ENCODE data around the gene ATL1.
A peak's percentile ranks its signal among the peaks of the same experiment; 100 is the strongest.

The ATL1 gene

GRCh38 chr14:50559990-50560930 lies at the start of gene ATL1:
Gene ATL1, plus strand, starts transcription at chr14:50560145. Its CDS starts 121 bp downstream, at chr14:50560266.
- peak; percentile 88 for DNase-seq

DNA sequence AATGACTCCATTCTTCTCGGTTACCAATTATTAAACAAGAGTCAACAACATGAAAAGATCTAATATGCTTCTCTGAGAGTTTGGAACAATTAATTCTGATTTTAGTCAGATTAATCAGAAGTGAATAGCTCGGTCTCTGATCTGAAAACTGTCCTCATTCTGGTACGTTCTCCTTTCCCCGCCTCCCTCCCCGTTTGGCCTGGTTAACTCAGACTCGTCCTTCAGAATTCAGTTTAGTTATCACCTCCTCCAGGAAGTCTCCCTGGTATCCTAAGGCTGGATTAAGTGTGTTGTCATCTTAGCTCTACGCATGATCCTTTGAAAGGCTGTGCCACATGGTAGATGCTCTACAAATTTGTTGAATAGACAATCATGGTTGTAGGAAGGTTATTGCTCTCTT lies 49.8 kb upstream of the ATL1 start:
- no peak for DNase-seq

GRCh38 chr14:50512463-50512862 lies 47.5 kb upstream of the ATL1 start:
- no peak for DNase-seq

GRCh38 chr14:50516091-50516490 lies 43.9 kb upstream of the ATL1 start:
- DNase-seq = no peak

DNA sequence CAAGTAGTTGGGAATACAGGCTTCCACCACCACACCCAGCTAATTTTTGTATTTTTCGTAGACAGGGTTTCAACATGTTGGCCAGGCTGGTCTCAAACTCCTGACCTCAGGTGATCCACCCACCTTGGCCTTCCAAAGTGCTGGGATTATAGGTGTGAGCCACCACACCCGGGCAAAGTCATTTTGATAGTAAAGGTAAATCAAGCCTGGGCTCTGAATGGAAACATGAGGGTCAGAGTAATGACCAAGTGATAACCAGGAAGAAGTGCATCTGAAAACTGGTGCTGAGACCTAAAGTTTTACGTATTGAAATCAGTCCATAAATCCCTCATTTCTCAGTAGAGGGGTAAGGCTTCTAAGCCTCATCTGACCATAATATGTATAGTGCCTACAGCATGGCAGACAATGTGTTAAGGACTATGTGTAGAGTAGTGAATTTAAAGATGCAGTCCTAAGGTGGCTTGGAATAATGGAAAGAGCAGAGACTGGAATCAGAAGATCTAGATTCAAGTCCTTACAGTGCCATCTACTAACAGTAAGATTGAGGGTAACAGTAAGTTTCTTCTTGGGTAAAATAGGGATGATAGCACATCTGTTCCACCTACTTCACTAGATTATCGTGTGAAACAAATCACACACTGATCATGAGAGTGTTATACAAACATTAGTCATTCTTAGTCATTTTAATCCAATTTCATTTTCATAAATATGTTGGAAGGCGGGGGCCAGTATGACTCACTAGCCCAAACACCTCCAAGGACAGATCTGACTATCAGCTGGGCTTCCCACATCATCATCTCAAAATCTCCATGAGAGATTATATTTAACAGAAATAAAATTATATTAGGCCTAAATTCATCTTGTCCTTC lies 38.8 kb upstream of the ATL1 start:
- DNase-seq = no peak

DNA sequence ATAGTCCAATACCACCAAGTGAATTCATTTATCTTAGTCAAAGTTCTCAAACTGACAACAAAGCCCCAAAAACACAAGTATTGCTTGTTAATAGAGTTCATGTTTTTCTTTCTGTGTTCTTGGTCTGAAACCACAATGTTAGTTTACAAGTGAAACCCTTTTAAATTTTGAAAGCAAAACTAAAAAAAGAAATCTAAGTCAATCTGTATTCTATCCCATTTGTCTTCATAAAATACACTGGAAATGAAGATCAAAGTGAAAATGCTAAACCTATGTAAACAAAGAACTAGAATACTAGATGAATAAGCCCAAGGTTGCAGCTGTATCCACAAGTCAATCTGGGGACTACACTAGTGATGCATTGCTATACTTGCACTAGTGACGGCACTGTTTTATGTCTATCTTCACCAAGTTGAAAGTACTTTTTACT lies 38.0 kb upstream of the ATL1 start:
- no peak for DNase-seq

GRCh38 chr14:50523271-50524041 lies 36.5 kb upstream of the ATL1 start:
- no peak for DNase-seq

GRCh38 chr14:50524060-50524459 lies 35.9 kb upstream of the ATL1 start:
- DNase-seq = no peak

GRCh38 chr14:50524731-50525515 lies 35.0 kb upstream of the ATL1 start:
- DNase-seq = no peak

DNA sequence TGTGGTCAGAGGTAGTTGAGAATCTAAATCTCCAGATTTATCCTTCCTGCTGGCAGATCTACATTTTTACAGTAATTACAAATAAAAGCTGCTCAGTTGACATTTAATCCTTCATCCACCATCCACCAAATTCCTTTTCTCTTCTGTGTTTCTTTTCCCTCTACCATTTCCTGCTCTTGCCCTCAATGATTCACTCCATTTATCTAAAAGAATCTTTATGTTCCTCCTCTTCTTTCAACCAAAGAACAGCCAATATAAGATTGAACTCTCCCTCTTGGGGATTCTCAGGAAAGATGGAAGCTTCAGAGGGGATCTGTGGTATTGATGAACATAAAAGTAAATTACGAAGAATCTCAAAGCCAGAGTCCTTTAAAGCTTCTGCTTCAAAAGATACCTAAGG lies 31.9 kb upstream of the ATL1 start:
- no peak for DNase-seq

- DNase-seq = no peak
These were observed 30.4 kb upstream of the ATL1 start for GRCh38 chr14:50529288-50530179.

GRCh38 chr14:50530358-50530757 lies 29.6 kb upstream of the ATL1 start:
- DNase-seq = no peak

- peak; percentile 58 for DNase-seq
These were observed 29.1 kb upstream of the ATL1 start for GRCh38 chr14:50530794-50531365.

- peak; percentile 68 for DNase-seq
These were observed 28.1 kb upstream of the ATL1 start for GRCh38 chr14:50531595-50532501.

DNA sequence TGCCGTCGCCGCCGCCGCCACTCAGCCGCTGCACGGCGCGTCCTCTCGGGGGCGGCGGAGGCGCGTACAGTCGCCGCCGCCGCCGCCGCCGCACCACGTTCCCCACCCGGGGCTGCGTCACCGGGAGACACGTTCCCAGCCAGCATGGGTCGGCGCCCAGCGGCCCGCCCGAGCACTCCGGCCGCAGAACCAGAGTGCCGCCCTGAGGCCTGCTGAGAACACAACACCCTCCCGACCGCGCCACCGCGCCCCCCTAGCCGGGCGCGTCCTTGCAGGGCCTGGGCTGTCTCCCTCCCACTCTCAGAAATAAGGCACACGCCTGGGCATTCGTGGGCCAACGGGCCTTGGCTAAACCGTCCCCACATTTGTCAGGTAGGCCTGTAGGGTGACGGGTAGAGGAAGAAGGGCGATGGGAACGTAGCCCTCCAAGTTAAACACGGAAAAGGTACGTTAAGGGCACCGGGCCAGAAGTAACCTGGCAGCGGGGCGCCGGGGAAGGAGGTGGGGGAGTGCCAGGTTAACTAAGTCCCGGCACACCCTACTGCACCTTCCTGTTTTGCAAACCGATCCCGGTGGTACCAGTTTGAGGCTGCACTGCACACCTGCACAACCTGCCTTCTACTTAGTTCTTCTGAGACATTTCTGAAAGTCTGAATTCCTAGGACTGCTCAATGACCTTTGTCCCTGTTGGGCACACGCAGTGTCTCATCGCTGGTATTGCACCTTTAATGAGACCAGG lies 27.3 kb upstream of the ATL1 start, which contains the start of gene MAP4K5:
MAP4K5 (minus strand) TSS at position 68 of the 739 bp plus-strand sequence. CDS start 520 bp downstream, outside the sequence.
- DNase-seq = peak; percentile 92

DNA sequence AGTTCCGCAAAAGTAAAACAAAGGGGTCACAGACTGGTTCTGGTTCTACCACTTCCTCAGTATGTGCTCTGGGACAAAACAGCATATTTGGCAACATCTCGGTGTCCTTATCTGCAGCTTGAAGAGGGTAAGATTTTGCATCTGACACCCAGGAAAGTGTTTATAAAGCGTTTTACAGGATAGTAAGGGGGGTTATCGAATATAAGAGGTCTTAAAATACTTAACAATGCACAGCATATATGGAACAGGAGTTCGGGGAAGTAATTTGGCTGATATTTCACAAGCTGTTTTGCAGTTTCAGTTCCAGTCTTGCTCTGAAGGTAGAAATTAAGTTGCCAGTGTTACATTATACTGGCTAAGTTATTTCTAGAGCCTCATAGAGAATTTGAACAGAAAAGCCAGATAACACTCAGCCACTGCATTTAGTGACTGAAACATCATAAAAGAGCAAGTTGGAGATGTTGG lies 26.7 kb upstream of the ATL1 start:
- DNase-seq = no peak

DNA sequence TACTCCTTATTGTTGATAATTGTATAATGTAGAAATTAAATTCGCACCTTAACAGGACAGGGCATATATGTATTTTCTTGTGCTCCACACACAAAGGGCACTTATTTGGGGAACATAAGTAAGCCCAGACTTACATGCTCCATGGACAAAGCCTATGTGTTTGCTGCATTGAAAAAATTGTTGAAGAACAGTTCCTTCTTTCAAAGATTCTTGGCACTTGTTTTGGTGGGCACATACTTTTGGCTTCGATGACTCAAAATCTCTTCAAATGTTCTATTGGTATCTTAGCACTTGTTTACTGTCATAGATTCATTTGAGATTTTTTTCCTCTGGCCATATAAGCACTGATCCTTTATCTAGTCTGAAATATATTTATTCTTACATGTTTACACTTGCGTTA lies 26.1 kb upstream of the ATL1 start:
- DNase-seq = no peak

- DNase-seq = no peak
These were observed 25.5 kb upstream of the ATL1 start for GRCh38 chr14:50534416-50534815.
